ENCODE measurements around the gene SLC5A8.
"Not testable (repeated sequence)": the region's sequence is repeated elsewhere in the genome, so short reads cannot be mapped to it uniquely, and the experiment has no call there.

Gene SLC5A8

DNA sequence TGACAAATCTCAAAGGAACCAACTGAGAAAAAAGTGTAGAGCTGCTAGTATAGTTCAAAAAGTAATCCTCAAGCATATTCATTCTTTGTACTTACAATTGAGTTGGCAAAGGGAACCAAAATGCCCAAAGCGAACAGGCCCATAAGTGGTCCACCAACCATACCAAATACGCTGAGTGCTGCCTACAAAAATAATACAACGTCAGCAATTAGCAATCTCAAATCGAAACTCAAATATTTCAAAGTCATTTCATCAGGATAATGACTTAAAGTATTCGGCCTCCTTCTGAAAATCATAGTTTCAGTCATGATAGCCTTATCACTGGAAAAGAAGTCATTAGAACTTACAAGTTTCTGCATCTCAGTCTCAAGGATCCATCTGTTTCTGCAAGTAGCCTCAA is 42.0 kb downstream of the SLC5A8 start:
- no peak for DNase-seq

DNA sequence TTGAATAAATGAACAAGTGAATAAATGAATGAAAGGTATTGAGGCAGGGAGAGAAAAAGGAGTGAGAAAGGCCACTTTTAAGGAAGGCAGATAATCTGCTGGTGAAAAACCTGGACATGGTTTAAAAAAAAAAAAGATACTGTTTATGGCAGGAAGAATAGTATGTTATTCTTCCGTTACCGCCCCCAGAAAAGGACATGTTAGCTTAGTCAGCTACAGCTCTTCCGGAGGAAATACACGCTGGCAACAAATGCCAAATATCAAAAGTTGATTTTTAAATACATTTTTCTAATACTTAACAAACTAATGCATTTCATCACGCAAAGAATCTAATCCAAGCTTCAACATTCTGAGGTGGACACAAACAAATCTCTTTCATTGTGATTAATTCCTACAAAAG is 43.2 kb downstream of the SLC5A8 start:
- no peak for DNase-seq

DNA sequence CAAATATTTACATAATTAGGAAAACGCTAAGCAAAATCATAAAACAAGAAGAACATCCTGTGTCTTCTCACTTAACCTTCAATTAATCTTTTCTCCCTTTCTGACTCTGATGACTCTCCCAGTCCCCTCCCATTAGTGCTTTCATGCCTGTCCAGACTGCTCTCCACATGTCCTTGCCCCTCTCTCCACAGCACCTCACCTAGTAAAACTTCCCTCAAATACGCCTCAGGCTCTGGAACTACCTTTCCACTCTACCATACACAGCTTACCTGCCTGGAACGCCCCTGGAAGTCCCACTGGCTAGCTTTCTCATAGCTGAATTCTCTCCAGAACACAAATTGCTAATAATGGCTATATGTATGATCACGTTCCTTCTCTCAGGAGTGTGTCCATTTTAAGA is 44.7 kb downstream of the SLC5A8 start:
- DNase-seq, result no peak

DNA sequence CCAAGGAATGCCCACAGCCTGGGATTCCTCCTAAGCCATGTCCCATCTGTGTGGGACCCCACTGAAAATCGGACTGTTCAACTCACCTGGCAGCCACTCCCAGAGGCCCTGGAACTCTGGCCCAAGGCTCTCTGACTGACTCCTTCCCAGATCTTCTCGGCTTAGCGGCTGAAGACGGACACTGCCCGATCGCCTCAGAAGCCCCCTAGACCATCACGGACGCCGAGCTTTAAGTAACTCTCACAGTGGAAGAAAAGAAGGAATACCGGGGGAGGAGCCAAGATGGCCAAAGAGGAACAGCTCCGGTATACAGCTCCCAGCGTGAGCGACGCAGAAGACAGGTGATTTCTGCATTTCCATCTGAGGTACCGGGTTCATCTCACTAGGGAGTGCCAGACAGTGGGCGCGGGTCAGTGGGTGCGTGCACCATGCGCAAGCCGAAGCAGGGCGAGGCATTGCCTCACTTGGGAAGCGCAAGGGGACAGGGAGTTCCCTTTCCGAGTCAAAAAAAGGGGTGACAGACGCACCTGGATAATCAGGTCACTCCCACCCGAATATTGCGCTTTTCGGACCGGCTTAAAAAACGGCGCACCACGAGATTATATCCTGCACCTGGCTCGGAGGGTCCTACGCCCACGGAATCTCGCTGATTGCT is 64.1 kb downstream of the SLC5A8 start:
- DNase-seq, result not testable (repeated sequence)

DNA sequence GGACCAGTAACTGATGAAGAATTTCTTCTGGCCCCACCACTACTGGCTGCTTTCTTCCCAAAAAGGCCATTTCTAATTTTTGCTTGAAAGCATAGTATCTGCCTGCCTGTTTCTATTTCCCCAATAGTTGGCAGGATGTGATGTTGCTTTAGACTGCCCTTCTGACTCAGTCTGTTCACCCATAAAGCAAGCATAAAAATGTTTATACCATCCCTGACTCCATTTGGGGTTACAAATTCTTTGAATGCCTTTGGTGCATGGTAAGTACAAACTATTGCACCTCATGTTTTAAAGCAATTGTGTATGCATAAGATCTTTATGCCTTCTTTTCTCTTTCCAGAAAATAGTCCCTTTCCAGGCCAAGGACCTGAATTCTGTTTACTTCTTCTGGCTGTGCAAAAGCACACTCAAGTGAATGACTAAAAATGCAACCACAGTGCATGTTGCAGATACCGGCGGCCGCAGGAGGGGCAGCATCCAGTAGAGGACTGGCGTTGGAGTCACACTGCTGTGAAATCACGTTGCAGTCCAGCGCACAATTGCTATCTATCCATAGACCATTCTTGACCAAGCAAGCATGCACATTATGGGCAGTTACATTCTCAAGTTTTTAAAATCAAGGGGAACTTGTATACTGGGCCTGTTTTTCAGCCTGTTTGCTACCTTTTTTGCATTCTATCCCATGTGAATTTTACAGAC is 82.4 kb downstream of the SLC5A8 start:
- no peak for DNase-seq

DNA sequence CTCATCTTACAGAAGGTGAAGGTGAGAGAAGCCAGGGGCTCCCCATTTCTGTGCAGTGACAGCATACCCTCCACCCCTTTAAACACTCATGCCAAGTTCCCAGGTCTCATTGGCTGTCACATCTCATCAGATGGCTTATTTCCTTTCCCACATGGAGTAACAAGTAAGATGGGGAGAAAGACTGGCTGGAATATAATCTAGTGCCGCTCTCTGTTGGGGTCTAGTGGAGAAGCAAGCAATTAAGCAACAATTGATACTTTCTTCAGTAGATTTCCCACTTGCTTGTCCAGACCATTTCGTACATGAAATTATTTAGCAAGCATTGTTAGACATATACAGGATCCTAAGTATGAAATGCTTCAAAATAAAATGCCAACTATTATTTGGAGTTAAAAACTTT is 92.2 kb downstream of the SLC5A8 start:
- DNase-seq, result no peak

DNA sequence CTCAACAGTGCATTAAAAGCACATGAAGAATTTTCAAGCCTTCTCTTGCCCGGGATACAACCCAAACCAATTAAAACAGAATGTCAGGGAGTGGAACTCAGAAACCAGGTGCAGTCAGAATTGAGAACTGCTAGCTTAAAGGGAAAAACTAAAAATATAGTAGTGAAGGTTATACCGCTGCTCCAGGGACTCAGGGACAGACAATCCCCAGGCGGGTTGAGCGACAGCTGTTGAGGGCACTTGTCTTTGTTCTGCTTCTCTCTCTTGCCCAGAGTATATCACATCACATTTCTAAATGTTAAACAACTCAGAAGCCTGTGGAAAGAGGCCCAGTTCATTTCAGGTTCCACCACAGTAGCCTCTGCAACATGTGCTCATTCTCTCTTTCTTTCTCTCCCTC is 93.1 kb downstream of the SLC5A8 start:
- no peak for DNase-seq

DNA sequence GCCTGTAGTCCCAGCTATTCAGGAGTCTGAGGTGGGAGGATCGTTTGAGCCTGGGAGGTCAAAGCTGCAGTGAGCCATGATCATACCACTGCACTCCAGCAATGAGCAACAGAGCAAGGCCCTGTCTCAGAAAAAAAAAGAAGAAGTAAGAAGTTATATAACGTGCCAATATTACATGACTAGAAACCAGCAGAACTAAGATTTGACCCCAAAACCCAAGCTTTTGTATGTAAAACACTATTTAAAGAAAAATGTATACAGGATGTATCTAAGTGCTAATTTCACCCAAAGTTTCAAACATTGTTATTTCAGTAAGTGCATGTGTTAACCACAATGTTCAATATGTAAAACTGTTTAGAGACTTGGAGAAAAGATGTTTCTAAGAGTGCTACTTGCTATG is 94.7 kb downstream of the SLC5A8 start:
- DNase-seq, result no peak

DNA sequence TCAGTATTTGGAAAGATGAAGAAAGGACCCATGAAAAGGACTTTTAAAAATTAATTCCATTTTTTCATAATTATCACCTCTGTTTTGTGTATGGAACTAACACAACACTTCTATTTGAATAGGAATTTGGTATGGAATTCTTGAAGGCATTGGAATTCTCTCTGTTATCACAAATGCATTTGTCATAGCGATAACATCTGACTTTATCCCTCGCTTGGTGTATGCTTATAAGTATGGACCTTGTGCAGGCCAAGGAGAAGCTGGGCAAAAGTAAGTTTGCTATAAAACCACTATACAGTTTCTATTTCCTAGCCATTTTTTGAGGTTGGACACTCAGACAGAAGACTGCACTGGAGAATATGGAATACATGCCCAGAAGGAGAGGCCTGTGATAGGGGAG is 98.6 kb downstream of the SLC5A8 start:
- no peak for DNase-seq

DNA sequence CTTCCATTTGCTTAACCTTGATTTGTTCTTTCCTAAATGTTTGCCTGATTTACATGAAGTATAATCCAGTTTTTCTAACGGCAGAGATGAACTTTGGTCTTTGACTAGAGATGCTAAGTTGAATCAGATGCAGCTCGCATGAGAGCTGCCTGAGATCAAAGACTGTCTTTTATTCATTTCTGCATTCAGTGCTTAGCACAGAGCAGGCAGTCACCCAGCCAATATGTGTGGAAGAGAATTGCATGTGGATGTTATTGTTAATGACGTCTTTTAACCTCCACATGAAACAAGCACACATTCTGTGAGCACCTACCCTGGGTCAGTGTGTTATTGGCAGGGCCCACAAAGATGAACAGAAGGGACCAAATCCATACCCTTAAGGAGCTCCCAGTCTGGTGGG is 99.2 kb downstream of the SLC5A8 start:
- no peak for DNase-seq

DNA sequence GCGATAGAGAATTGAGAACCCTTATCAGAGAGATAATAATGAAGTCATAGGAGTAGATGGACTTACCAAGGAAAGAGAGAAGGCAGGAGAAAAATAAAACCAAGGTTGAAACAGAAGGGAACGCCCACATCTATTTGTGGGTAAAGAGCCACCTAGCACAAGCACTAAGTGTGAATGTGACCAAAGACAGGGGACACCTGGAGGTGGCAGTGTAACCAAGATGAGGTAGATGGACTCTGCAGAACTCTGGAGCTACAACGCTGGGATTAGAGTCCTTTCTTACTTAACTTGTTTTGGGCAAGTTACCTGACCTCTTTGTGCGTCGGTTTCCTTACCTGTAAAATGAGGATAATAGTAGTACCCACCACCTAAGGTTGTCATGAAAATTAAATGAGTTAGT is 101.9 kb downstream of the SLC5A8 start:
- no peak for DNase-seq

DNA sequence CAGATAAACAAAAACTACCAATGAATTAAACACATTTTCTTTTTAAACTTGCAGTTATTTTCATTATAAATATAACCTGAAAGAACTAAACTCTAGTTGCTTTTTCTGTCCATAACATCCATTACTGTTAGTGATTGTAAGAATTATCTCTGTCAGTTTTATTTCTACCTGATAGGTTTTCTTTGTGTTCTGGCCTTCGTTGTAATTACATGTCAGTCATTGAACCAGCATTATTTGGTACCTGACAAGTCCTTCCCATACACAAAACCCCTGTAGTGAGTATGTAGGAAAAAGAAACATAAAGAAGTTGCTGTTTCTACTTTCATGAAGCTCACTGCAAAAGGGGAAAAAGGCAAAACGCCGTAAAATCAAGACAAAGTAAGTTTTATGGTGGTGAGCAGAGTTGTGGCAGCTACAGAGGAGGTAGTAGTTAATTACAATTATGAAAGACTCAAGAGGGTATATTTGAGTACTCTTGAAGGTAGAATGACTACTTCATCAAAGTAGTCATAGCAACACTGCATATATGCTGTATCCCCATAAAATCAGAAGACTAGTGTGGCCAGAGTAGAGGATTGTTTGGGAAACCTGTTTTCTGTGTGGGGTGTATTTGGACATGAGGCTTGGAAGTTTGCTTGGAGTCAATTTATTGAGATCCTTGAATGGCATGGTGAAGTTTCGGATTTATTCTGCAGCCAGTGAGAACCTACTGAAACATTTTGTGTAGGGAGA is 102.8 kb downstream of the SLC5A8 start:
- no peak for DNase-seq
